ENCODE results near the gene SFN. TPM values are rescaled to one million over a fixed set of nuclear protein-coding genes. Genes with fewer than 3 reads are reported as not detected.

SFN gene
- under 1 TPM in 1 of 2 experiments, not detected in 1; 0.37 TPM for total RNA-seq
- not detected for polyA plus RNA-seq

- H3K27ac ChIP-seq (ENCODE audit: low read depth, low read length), result no peak within 1 kb of the TSS
- CTCF ChIA-PET, result interaction anchor here (0.8 to 2.1 kb wide), 3 partner anchors 18 to 42 kb away, joined by 3 to 6 read pairs (median 3); no protein-coding TSS in a partner anchor
- DNase-seq, result peak in 2 of 5 donors; percentile 22 to 57
- H3K4me3 ChIP-seq (ENCODE audit: low read length), result no peak within 1 kb of the TSS
- no peaks in the 10 kb centered on the region for H3K27me3 ChIP-seq (ENCODE audit: insufficient read depth, low read length, poor library complexity, severe bottlenecking)
- POLR2A ChIA-PET, result no interaction called here
- H3K27me3 Mint-ChIP-seq, result no peaks in the 10 kb centered on the region
- H3K4me3 Mint-ChIP-seq, result peak within 1 kb of the TSS; percentile 79 to 96 (median 92)
- peaks cover 14 to 28% (median 27%) of the 10 kb centered on the region in 3 donors for H3K4me1 Mint-ChIP-seq
- peaks cover 11% of the 10 kb centered on the region for H3K4me1 ChIP-seq (ENCODE audit: insufficient read depth, low read length)
- H3K36me3 Mint-ChIP-seq, result peaks cover 0 to 3% (median 0%) of the 10 kb centered on the region in 3 donors
- no peaks in the 10 kb centered on the region for H3K9me3 ChIP-seq (ENCODE audit: low read length)
- H3K9me3 Mint-ChIP-seq, result no peaks in the 10 kb centered on the region
- peak within 1 kb of the TSS; percentile 37 to 98 (median 75) for H3K27ac Mint-ChIP-seq
- no peaks in the 10 kb centered on the region for H3K36me3 ChIP-seq (ENCODE audit: insufficient read depth, low read length)
Observed at GRCh38 chr1:26862781-26863684, at the start of gene SFN. TSS of gene SFN (plus strand) at chr1:26863149. CDS start at chr1:26863213, 64 bp downstream.

GRCh38 chr1:26814377-26814776, 48.6 kb upstream of the SFN start:
- no peak overlapping the region for H3K4me3 ChIP-seq (ENCODE audit: low read length)
- no peaks in the 10 kb centered on the region for H3K36me3 Mint-ChIP-seq
- peaks cover 19 to 21% (median 21%) of the 10 kb centered on the region in 3 donors for H3K4me1 Mint-ChIP-seq
- no peak overlapping the region for H3K27ac ChIP-seq (ENCODE audit: low read depth, low read length)
- no peak for DNase-seq
- H3K27me3 ChIP-seq (ENCODE audit: insufficient read depth, low read length, poor library complexity, severe bottlenecking), result no peaks in the 10 kb centered on the region
- ChIA-PET CTCF (no interaction called here), POLR2A (no interaction called here)
- H3K4me3 Mint-ChIP-seq, result no peak overlapping the region
- no peaks in the 10 kb centered on the region for H3K9me3 ChIP-seq (ENCODE audit: low read length)
- H3K4me1 ChIP-seq (ENCODE audit: insufficient read depth, low read length), result peaks cover 11% of the 10 kb centered on the region
- no peaks in the 10 kb centered on the region for H3K36me3 ChIP-seq (ENCODE audit: insufficient read depth, low read length)
- no peak overlapping the region for H3K27ac Mint-ChIP-seq
- H3K27me3 Mint-ChIP-seq, result no peaks in the 10 kb centered on the region
- H3K9me3 Mint-ChIP-seq, result no peaks in the 10 kb centered on the region

- Histone ChIP-seq H3K36me3 (ENCODE audit: insufficient read depth, low read length) (no peaks in the 10 kb centered on the region), H3K9me3 (ENCODE audit: low read length) (no peaks in the 10 kb centered on the region), H3K4me1 (ENCODE audit: insufficient read depth, low read length) (peaks cover 11% of the 10 kb centered on the region), H3K27ac (ENCODE audit: low read depth, low read length) (no peak overlapping the region), H3K27me3 (ENCODE audit: insufficient read depth, low read length, poor library complexity, severe bottlenecking) (no peaks in the 10 kb centered on the region), H3K4me3 (ENCODE audit: low read length) (no peak overlapping the region)
- no peak overlapping the region for H3K4me3 Mint-ChIP-seq
- no peaks in the 10 kb centered on the region for H3K36me3 Mint-ChIP-seq
- ChIA-PET POLR2A (interaction anchor here (0.6 to 0.7 kb wide), 2 partner anchors 15 to 45 kb away, joined by 3 to 6 read pairs; no protein-coding TSS in a partner anchor), CTCF (no interaction called here)
- H3K27ac Mint-ChIP-seq, result peak overlapping the region in 1 of 8 donors; percentile 29
- peaks cover 17 to 20% (median 19%) of the 10 kb centered on the region in 3 donors for H3K4me1 Mint-ChIP-seq
- H3K9me3 Mint-ChIP-seq, result no peaks in the 10 kb centered on the region
- H3K27me3 Mint-ChIP-seq, result no peaks in the 10 kb centered on the region
- DNase-seq, result no peak
Observed at GRCh38 chr1:26814893-26815292, 48.1 kb upstream of the SFN start.

- Mint-ChIP-seq H3K36me3 (no peaks in the 10 kb centered on the region), H3K9me3 (no peaks in the 10 kb centered on the region), H3K27ac (peak overlapping the region; percentile 87 to 95 (median 91)), H3K4me1 (peaks cover 14 to 36% (median 25%) of the 10 kb centered on the region in 3 donors), H3K4me3 (peak overlapping the region; percentile 81 to 88 (median 84)), H3K27me3 (no peaks in the 10 kb centered on the region)
- peak in 2 of 5 donors; percentile 53 to 61 for DNase-seq
- Histone ChIP-seq H3K27me3 (ENCODE audit: insufficient read depth, low read length, poor library complexity, severe bottlenecking) (no peaks in the 10 kb centered on the region), H3K27ac (ENCODE audit: low read depth, low read length) (no peak overlapping the region), H3K9me3 (ENCODE audit: low read length) (no peaks in the 10 kb centered on the region), H3K36me3 (ENCODE audit: insufficient read depth, low read length) (no peaks in the 10 kb centered on the region), H3K4me1 (ENCODE audit: insufficient read depth, low read length) (peaks cover 22% of the 10 kb centered on the region), H3K4me3 (ENCODE audit: low read length) (peak overlapping the region; percentile 26)
- POLR2A ChIA-PET, result interaction anchor here (0.6 to 1.7 kb wide), 5 partner anchors 13 to 335 kb away, joined by 4 to 13 read pairs (median 7); no protein-coding TSS in a partner anchor
- CTCF ChIA-PET, result interaction anchor here (0.6 to 5.6 kb wide), 26 partner anchors 11 to 321 kb away, joined by 3 to 79 read pairs (median 3); partner anchors contain the start of genes GPATCH3 and PIGV
Observed at GRCh38 chr1:26820784-26821269, 42.1 kb upstream of the SFN start.

GRCh38 chr1:26822737-26823395, 40.1 kb upstream of the SFN start:
- Histone ChIP-seq H3K27me3 (ENCODE audit: insufficient read depth, low read length, poor library complexity, severe bottlenecking) (no peaks in the 10 kb centered on the region), H3K4me3 (ENCODE audit: low read length) (no peak overlapping the region), H3K36me3 (ENCODE audit: insufficient read depth, low read length) (no peaks in the 10 kb centered on the region), H3K27ac (ENCODE audit: low read depth, low read length) (no peak overlapping the region), H3K9me3 (ENCODE audit: low read length) (no peaks in the 10 kb centered on the region), H3K4me1 (ENCODE audit: insufficient read depth, low read length) (peaks cover 32% of the 10 kb centered on the region)
- H3K4me1 Mint-ChIP-seq, result peaks cover 23 to 49% (median 35%) of the 10 kb centered on the region in 3 donors
- H3K4me3 Mint-ChIP-seq, result peak overlapping the region in 3 of 7 donors; percentile 12 to 68 (median 20)
- H3K27ac Mint-ChIP-seq, result peak overlapping the region in 5 of 8 donors; percentile 33 to 77 (median 59)
- ChIA-PET POLR2A (interaction anchor here (0.6 to 0.8 kb wide), 3 partner anchors 22 to 1717 kb away, joined by 4 to 13 read pairs (median 7); no protein-coding TSS in a partner anchor), CTCF (interaction anchor here (0.8 to 5.6 kb wide), 3 partner anchors 9 to 217 kb away, joined by 3 to 79 read pairs (median 5); no protein-coding TSS in a partner anchor)
- H3K27me3 Mint-ChIP-seq, result no peaks in the 10 kb centered on the region
- DNase-seq, result no peak
- peaks cover 0 to 9% (median 0%) of the 10 kb centered on the region in 3 donors for H3K36me3 Mint-ChIP-seq
- H3K9me3 Mint-ChIP-seq, result no peaks in the 10 kb centered on the region

- H3K27ac Mint-ChIP-seq, result peak overlapping the region; percentile 72 to 99 (median 96)
- no peaks in the 10 kb centered on the region for H3K9me3 ChIP-seq (ENCODE audit: low read length)
- no peak overlapping the region for H3K27ac ChIP-seq (ENCODE audit: low read depth, low read length)
- H3K4me1 ChIP-seq (ENCODE audit: insufficient read depth, low read length), result peaks cover 49% of the 10 kb centered on the region
- H3K4me3 Mint-ChIP-seq, result peak overlapping the region in 5 of 7 donors; percentile 40 to 95 (median 50)
- no peaks in the 10 kb centered on the region for H3K36me3 ChIP-seq (ENCODE audit: insufficient read depth, low read length)
- POLR2A ChIA-PET, result no interaction called here
- no peaks in the 10 kb centered on the region for H3K9me3 Mint-ChIP-seq
- H3K4me1 Mint-ChIP-seq, result peaks cover 42 to 67% (median 53%) of the 10 kb centered on the region in 3 donors
- no peak overlapping the region for H3K4me3 ChIP-seq (ENCODE audit: low read length)
- peaks cover 0 to 20% (median 3%) of the 10 kb centered on the region in 3 donors for H3K36me3 Mint-ChIP-seq
- DNase-seq, result no peak
- H3K27me3 Mint-ChIP-seq, result no peaks in the 10 kb centered on the region
- CTCF ChIA-PET, result interaction anchor here (0.7 to 1.9 kb wide), 6 partner anchors 9 to 40 kb away, joined by 3 to 9 read pairs (median 4); no protein-coding TSS in a partner anchor
- H3K27me3 ChIP-seq (ENCODE audit: insufficient read depth, low read length, poor library complexity, severe bottlenecking), result no peaks in the 10 kb centered on the region
Observed at GRCh38 chr1:26824731-26825130, 38.2 kb upstream of the SFN start.

- ChIA-PET CTCF (interaction anchor here (1.5 to 1.9 kb wide), 3 partner anchors 9 to 46 kb away, joined by 3 to 6 read pairs (median 6); no protein-coding TSS in a partner anchor), POLR2A (no interaction called here)
- H3K4me3 Mint-ChIP-seq, result peak within 1 kb of the TSS; percentile 93 to 97 (median 95)
- peak within 1 kb of the TSS; percentile 93 to 100 (median 100) for H3K27ac Mint-ChIP-seq
- H3K4me3 ChIP-seq (ENCODE audit: low read length), result peak within 1 kb of the TSS; percentile 74
- H3K27me3 ChIP-seq (ENCODE audit: insufficient read depth, low read length, poor library complexity, severe bottlenecking), result no peaks in the 10 kb centered on the region
- DNase-seq, result peak; percentile 61 to 79 (median 74)
- H3K9me3 ChIP-seq (ENCODE audit: low read length), result no peaks in the 10 kb centered on the region
- H3K36me3 ChIP-seq (ENCODE audit: insufficient read depth, low read length), result no peaks in the 10 kb centered on the region
- no peaks in the 10 kb centered on the region for H3K9me3 Mint-ChIP-seq
- H3K36me3 Mint-ChIP-seq, result peaks cover 0 to 32% (median 3%) of the 10 kb centered on the region in 3 donors
- peaks cover 49 to 69% (median 62%) of the 10 kb centered on the region in 3 donors for H3K4me1 Mint-ChIP-seq
- H3K4me1 ChIP-seq (ENCODE audit: insufficient read depth, low read length), result peaks cover 48% of the 10 kb centered on the region
- peak within 1 kb of the TSS; percentile 77 for H3K27ac ChIP-seq (ENCODE audit: low read depth, low read length)
- H3K27me3 Mint-ChIP-seq, result no peaks in the 10 kb centered on the region
Observed at GRCh38 chr1:26826261-26827105, 36.5 kb upstream of the SFN start, which contains the start of gene ZDHHC18. TSS of gene ZDHHC18 (plus strand) at chr1:26826688. CDS start at chr1:26826805, 117 bp downstream.
